Lower lobe of right lung (tissue), 2 donors: ENCODE data around the gene SMIM29. TPM values are rescaled to one million over a fixed set of nuclear protein-coding genes. Genes with fewer than 3 reads are reported as not detected.

Experiments used
- ATAC-seq, 2 donors: fragments of 200-7000 bp; cut with Tn5 transposase; one replicate each; pipeline ENCODE4 v1.9.1; 2020 to 2022; ENCODE audit warnings: mild to moderate bottlenecking in 2 of 2, moderate library complexity in 2 of 2
- DNase-seq: peaks from one replicate; pipeline ENCODE4 v3.0.0-alpha.2; 2020
- H3K27ac ChIP-seq: fragments of 200-600 bp; one replicate; pipeline ENCODE4 v1.8.0; 2022
- H3K27me3 ChIP-seq: fragments of 200-600 bp; one replicate; pipeline ENCODE4 v1.8.0; 2022; ENCODE audit warnings: low read depth
- H3K36me3 ChIP-seq: fragments of 200-600 bp; one replicate; pipeline ENCODE4 v1.8.0; 2022; ENCODE audit warnings: mild to moderate bottlenecking
- H3K4me1 ChIP-seq: fragments of 200-600 bp; one replicate; pipeline ENCODE4 v1.8.0; 2022
- H3K4me3 ChIP-seq: fragments of 200-600 bp; one replicate; pipeline ENCODE4 v1.8.0; 2022; ENCODE audit warnings: mild to moderate bottlenecking
- H3K9me3 ChIP-seq: fragments of 200-600 bp; one replicate; pipeline ENCODE4 v1.8.0; 2022
- CTCF ChIP-seq: fragments of 200-600 bp; IDR thresholded peaks from one replicate; pipeline ENCODE4 v1.8.0; 2022; ENCODE audit warnings: antibody characterized with exemption, mild to moderate bottlenecking
- intact Hi-C: fragments of 100-400 bp; cut with DNase I; formaldehyde crosslinking; loops from one replicate; pipeline ENCODE4 v1.11.0; 2022
- total RNA-seq: library from RNA; stranded (reverse); fragmentation: NEBNext Ultra II Directional; extraction: Animal tissue kit (Norgen Biotek cat#: 25700); gene quantifications from one replicate; pipeline ENCODE4 v1.2.1, GENCODE V29; 2021
- donor health status: DM: no; HTN: yes; CAD: no; lungs with severe emphysema.

Gene SMIM29
- total RNA-seq, 1 donor from 2014 or later = 29.8 TPM

- intact Hi-C loops = no loop called here
- Histone ChIP-seq H3K4me1 (peaks cover 23% of the 10 kb centered on the region), H3K27ac (no peak overlapping the region), H3K36me3 (no peaks in the 10 kb centered on the region), H3K9me3 (no peaks in the 10 kb centered on the region), H3K27me3 (no peaks in the 10 kb centered on the region), H3K4me3 (no peak overlapping the region)
- DNase-seq (no peak), ATAC-seq (no peak)
- no peak for TF ChIP-seq CTCF
Measured at GRCh38 chr6:34233867-34234266, 14.9 kb downstream of the SMIM29 start.

GRCh38 chr6:34232901-34233300, 15.9 kb downstream of the SMIM29 start:
- no peaks in the 10 kb centered on the region for H3K36me3 ChIP-seq
- no peaks in the 10 kb centered on the region for H3K27me3 ChIP-seq
- no peak overlapping the region for H3K4me3 ChIP-seq
- TF ChIP-seq CTCF = no peak
- peaks cover 13% of the 10 kb centered on the region for H3K4me1 ChIP-seq
- H3K9me3 ChIP-seq = no peaks in the 10 kb centered on the region
- no peak for ATAC-seq
- no peak for DNase-seq
- intact Hi-C loops = no loop called here
- H3K27ac ChIP-seq = no peak overlapping the region

- Histone ChIP-seq H3K27me3 (no peaks in the 10 kb centered on the region), H3K36me3 (no peaks in the 10 kb centered on the region), H3K27ac (no peak overlapping the region), H3K4me1 (peaks cover 11% of the 10 kb centered on the region), H3K4me3 (no peak overlapping the region), H3K9me3 (no peaks in the 10 kb centered on the region)
- DNase-seq = no peak
- no peak for ATAC-seq
- intact Hi-C loops = no loop called here
- TF ChIP-seq CTCF = no peak
Measured at GRCh38 chr6:34231566-34232336, 17.1 kb downstream of the SMIM29 start.

GRCh38 chr6:34230653-34231371, 18.0 kb downstream of the SMIM29 start:
- no peak overlapping the region for H3K4me3 ChIP-seq
- H3K36me3 ChIP-seq = no peaks in the 10 kb centered on the region
- no peaks in the 10 kb centered on the region for H3K9me3 ChIP-seq
- TF ChIP-seq CTCF = no peak
- DNase-seq (no peak), ATAC-seq (no peak)
- intact Hi-C loops = no loop called here
- H3K27me3 ChIP-seq = no peaks in the 10 kb centered on the region
- peaks cover 4% of the 10 kb centered on the region for H3K4me1 ChIP-seq
- H3K27ac ChIP-seq = no peak overlapping the region

GRCh38 chr6:34229877-34230276, 18.9 kb downstream of the SMIM29 start:
- no peaks in the 10 kb centered on the region for H3K36me3 ChIP-seq
- intact Hi-C loops = no loop called here
- no peak for TF ChIP-seq CTCF
- no peak overlapping the region for H3K27ac ChIP-seq
- no peaks in the 10 kb centered on the region for H3K9me3 ChIP-seq
- H3K4me1 ChIP-seq = peaks cover under 1% of the 10 kb centered on the region
- ATAC-seq (no peak), DNase-seq (no peak)
- no peak overlapping the region for H3K4me3 ChIP-seq
- no peaks in the 10 kb centered on the region for H3K27me3 ChIP-seq
